Activated T-cell treated with anti-CD3 and anti-CD28 coated beads, Interleukin-2, amount 50 U/mL, for 24 hours (primary cell): ENCODE data around the gene KPTN.

Experiments
- DNase-seq: peaks from one replicate; pipeline ENCODE4 v3.0.0-alpha.2; 2020
- H3K27ac Mint-ChIP-seq: 2 replicates; pipeline ENCODE4 v1.8.0; 2020; ENCODE audit warnings: mild to moderate bottlenecking, mixed read lengths
- H3K27me3 Mint-ChIP-seq: 2 replicates; pipeline ENCODE4 v1.8.0; 2020; ENCODE audit warnings: mixed read lengths
- H3K36me3 Mint-ChIP-seq: 2 replicates; pipeline ENCODE4 v1.8.0; 2020; ENCODE audit warnings: low read depth, mixed read lengths
- H3K4me1 Mint-ChIP-seq: 2 replicates; pipeline ENCODE4 v1.8.0; 2020; ENCODE audit warnings: low read depth, mixed read lengths
- H3K4me3 Mint-ChIP-seq: 2 replicates; pipeline ENCODE4 v1.8.0; 2020; ENCODE audit warnings: mild to moderate bottlenecking, moderate library complexity, mixed read lengths
- H3K9me3 Mint-ChIP-seq: 2 replicates; pipeline ENCODE4 v1.8.0; 2020; ENCODE audit warnings: mixed read lengths

Gene KPTN

DNA sequence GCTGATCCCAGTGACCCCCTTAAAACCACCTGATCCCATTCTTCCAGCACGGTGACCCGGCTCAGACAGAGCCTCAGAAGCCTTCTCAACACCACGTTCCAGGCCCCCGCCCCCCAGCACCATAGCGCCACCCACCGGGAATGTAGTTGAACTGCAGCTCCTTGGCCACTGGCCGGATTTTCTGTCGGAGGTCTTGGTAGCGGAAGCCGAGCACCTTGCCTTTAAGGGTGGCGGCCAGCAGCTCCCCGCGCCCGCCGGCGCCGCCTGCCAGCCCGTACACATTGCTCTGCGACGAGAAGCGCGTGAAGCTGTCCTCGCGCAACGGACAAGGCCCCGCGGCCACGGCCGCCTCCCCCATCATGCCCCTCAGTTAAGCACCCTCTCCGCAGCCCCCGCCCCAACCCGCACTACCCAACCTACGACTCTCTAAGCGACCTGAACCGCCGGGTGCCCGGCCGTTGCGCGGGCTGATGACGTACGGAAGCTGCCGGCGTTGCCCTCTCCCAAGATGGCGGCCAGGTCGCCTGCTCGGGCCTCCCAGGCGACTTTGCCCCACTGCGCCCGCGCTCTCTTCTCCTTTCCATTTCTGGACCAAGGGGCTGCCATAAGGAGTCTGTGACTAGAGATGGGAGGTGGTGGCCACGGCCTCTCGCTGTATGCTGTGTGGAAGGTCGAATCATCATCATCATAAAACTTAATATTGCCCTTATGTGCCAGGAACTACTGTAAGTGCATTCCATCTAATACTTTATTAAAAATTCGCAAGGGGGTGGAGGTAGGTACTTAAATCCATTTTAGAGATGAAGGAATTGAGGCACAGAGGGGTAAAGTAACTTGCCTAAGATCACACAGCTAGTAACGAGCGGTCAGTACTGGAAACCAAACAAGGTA is at the start of gene KPTN:
TSS of gene KPTN (minus strand) at position 420 of the 891 bp plus-strand sequence. CDS start at position 361, 59 bp downstream.
- peak; percentile 94 for DNase-seq
- Mint-ChIP-seq H3K4me3 (peak within 1 kb of the TSS; percentile 95), H3K4me1 (peaks cover 34% of the 10 kb centered on the region), H3K9me3 (no peaks in the 10 kb centered on the region), H3K27me3 (no peaks in the 10 kb centered on the region), H3K36me3 (peaks cover 46% of the 10 kb centered on the region), H3K27ac (peak within 1 kb of the TSS; percentile 100)

DNA sequence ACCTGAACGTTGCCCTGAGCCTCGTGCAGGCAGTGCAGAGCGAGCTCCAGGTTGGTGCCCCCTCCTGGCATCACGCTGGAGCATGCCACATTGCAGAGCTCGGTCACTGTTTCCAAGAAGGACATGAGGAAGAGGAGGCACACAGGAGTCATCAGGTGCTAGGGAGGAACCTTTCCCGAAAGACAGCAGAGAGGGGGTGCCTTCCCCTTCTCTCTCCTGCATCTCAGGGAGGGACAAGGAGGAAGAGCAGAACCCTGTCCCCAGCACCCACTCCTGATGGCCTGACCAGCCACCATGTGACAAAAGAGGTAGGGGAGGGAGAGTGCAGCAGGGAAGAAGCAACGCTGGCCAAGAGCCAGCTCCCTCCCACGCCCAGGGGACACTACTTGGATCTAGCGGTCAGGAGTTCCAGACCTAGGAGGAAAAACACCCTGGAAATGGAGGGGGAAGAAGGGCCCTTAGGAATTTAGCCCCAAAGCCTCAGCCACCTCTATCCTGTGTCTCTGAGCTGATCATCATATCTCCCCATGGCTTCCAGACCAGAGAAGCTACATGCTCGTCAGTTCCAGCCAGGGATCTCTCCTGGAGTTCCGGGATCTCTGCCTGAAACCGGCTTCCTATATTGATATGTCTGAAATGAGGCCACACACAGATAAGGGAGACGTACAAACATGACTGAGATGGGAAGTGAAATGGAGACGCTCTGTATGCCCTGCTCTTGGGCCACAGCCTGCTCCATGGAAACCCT is 47.8 kb upstream of the KPTN start:
- H3K36me3 Mint-ChIP-seq, result no peaks in the 10 kb centered on the region
- no peak for DNase-seq
- no peak overlapping the region for H3K27ac Mint-ChIP-seq
- no peaks in the 10 kb centered on the region for H3K4me1 Mint-ChIP-seq
- no peak overlapping the region for H3K4me3 Mint-ChIP-seq
- H3K9me3 Mint-ChIP-seq, result no peaks in the 10 kb centered on the region
- H3K27me3 Mint-ChIP-seq, result no peaks in the 10 kb centered on the region

- Mint-ChIP-seq H3K27ac (no peak overlapping the region), H3K36me3 (no peaks in the 10 kb centered on the region), H3K4me3 (no peak overlapping the region), H3K27me3 (no peaks in the 10 kb centered on the region), H3K4me1 (no peaks in the 10 kb centered on the region), H3K9me3 (no peaks in the 10 kb centered on the region)
- DNase-seq, result no peak
Measured at GRCh38 chr19:47529018-47529742, 45.2 kb upstream of the KPTN start.

DNA sequence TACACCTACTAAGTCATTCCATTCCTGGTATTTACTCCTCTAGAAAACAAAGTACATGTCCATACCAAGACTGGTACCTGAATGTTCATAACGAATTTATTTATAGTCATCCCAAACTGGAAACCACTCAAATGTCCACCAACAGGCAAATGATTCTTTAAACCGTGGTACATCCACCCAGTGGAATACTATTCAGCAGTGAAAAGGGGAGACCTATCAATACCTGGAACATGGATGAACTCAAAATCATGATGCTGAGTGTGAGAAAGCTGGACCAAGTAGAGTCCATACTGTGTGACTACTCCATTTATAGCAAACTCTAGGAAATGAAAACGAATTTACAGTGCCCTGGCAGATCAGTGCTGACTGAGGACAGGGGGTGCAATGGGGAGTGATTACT is 42.8 kb upstream of the KPTN start:
- no peak for DNase-seq
- Mint-ChIP-seq H3K27ac (no peak overlapping the region), H3K4me1 (peaks cover 5% of the 10 kb centered on the region), H3K9me3 (no peaks in the 10 kb centered on the region), H3K4me3 (no peak overlapping the region), H3K36me3 (no peaks in the 10 kb centered on the region), H3K27me3 (peaks cover 4% of the 10 kb centered on the region)

- Mint-ChIP-seq H3K4me3 (no peak overlapping the region), H3K4me1 (peaks cover 24% of the 10 kb centered on the region), H3K27me3 (peaks cover 8% of the 10 kb centered on the region), H3K36me3 (no peaks in the 10 kb centered on the region), H3K9me3 (no peaks in the 10 kb centered on the region), H3K27ac (no peak overlapping the region)
- DNase-seq, result no peak
Measured at GRCh38 chr19:47523473-47523872, 39.5 kb upstream of the KPTN start.

GRCh38 chr19:47521473-47522180 is 37.6 kb upstream of the KPTN start:
- peaks cover 8% of the 10 kb centered on the region for H3K27me3 Mint-ChIP-seq
- no peak for DNase-seq
- H3K27ac Mint-ChIP-seq, result no peak overlapping the region

GRCh38 chr19:47520839-47521238 is 36.8 kb upstream of the KPTN start:
- Mint-ChIP-seq H3K36me3 (no peaks in the 10 kb centered on the region), H3K9me3 (no peaks in the 10 kb centered on the region), H3K4me1 (peaks cover 49% of the 10 kb centered on the region), H3K27me3 (peaks cover 8% of the 10 kb centered on the region), H3K27ac (no peak overlapping the region), H3K4me3 (no peak overlapping the region)
- DNase-seq, result no peak

More at GRCh38 chr19:47521473-47522180, 37.6 kb upstream of the KPTN start:
- H3K9me3 Mint-ChIP-seq, result no peaks in the 10 kb centered on the region
- H3K36me3 Mint-ChIP-seq, result no peaks in the 10 kb centered on the region
- no peak overlapping the region for H3K4me3 Mint-ChIP-seq
- H3K4me1 Mint-ChIP-seq, result peaks cover 41% of the 10 kb centered on the region

DNA sequence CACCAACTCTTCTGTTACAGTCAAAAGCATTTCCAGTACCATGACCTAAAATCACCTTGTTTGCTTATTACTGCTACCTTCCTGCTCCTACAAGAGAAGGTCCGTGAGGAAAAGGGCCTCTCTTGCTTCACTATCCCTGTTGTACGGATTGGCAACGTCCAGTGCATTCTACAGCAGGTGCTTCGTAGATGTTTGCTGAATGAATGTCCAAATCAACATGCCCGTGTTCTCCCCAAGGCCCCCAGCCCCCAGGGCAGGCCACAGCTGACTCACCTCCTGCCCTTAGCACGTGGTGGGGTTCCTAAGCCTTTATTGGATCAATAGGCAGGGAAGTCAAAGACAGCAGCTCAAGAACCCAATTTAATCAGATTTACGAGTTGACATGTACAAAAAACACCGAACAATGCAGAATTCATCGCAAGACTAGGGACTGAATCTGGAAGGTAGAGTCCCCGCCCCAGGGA is 36.4 kb upstream of the KPTN start:
- peaks cover 54% of the 10 kb centered on the region for H3K4me1 Mint-ChIP-seq
- DNase-seq, result no peak
- no peak overlapping the region for H3K27ac Mint-ChIP-seq
- H3K36me3 Mint-ChIP-seq, result no peaks in the 10 kb centered on the region
- H3K9me3 Mint-ChIP-seq, result no peaks in the 10 kb centered on the region
- peaks cover 8% of the 10 kb centered on the region for H3K27me3 Mint-ChIP-seq
- H3K4me3 Mint-ChIP-seq, result no peak overlapping the region

GRCh38 chr19:47518854-47519253 is 34.8 kb upstream of the KPTN start:
- Mint-ChIP-seq H3K4me1 (peaks cover 60% of the 10 kb centered on the region), H3K4me3 (no peak overlapping the region), H3K9me3 (no peaks in the 10 kb centered on the region), H3K36me3 (peaks cover 10% of the 10 kb centered on the region), H3K27ac (no peak overlapping the region), H3K27me3 (peaks cover 8% of the 10 kb centered on the region)
- DNase-seq, result no peak

GRCh38 chr19:47518139-47518538 is 34.1 kb upstream of the KPTN start:
- H3K4me3 Mint-ChIP-seq, result peak overlapping the region; percentile 25
- peak; percentile 72 for DNase-seq
- peaks cover 66% of the 10 kb centered on the region for H3K4me1 Mint-ChIP-seq

GRCh38 chr19:47514869-47515588 is 31.0 kb upstream of the KPTN start, which contains the start of gene NAPA:
Gene NAPA, minus strand, starts transcription at chr19:47515063. Its CDS starts 123 bp downstream, at chr19:47514940.
- peak within 1 kb of the TSS; percentile 99 for H3K27ac Mint-ChIP-seq
- peaks cover 20% of the 10 kb centered on the region for H3K36me3 Mint-ChIP-seq
- H3K4me1 Mint-ChIP-seq, result peaks cover 83% of the 10 kb centered on the region
- peak within 1 kb of the TSS; percentile 98 for H3K4me3 Mint-ChIP-seq
- H3K9me3 Mint-ChIP-seq, result no peaks in the 10 kb centered on the region
- DNase-seq, result peak; percentile 100
- H3K27me3 Mint-ChIP-seq, result no peaks in the 10 kb centered on the region

More at GRCh38 chr19:47518139-47518538, 34.1 kb upstream of the KPTN start:
- H3K27me3 Mint-ChIP-seq, result peaks cover 8% of the 10 kb centered on the region
- no peaks in the 10 kb centered on the region for H3K9me3 Mint-ChIP-seq
- peak overlapping the region; percentile 99 for H3K27ac Mint-ChIP-seq
- H3K36me3 Mint-ChIP-seq, result peaks cover 10% of the 10 kb centered on the region

DNA sequence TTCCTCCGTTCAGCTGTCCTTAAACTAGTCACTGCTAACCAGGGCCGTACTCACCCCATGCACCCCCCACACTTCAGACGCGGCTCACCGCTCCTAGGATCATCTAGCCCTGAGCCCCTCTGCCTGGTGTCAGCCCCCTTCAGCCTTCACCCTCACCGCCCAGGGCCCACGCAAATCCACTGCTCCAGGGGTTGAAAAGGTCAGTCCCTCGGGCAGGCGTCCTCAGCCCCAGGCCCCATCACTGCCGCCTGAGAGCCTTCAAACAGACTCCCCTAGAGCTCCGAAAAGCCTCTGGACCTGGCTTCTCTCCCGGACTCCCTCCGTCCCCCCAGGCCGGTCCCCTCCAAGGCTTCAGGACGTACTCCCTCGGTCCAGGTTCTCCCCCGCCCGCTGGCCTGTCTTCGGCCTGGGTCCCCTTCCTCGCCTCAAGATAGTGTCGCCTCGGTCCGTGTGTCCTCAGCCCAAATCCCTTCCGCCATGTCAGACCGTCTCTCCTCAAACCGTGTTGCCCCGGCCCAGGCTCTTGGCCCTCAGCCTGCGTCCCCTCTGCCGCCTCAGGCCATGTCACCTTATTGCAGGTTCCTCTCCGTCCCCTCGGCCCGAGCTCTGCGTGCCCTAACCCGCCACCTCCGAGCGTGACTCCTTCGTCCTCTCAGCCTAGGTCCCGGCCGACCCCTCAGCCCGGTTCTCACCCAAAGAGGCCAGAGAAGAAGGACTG is 30.3 kb upstream of the KPTN start:
- H3K36me3 Mint-ChIP-seq, result peaks cover 26% of the 10 kb centered on the region

GRCh38 chr19:47512948-47513319 is 28.9 kb upstream of the KPTN start:
- H3K27ac Mint-ChIP-seq, result peak overlapping the region; percentile 99
- peaks cover 75% of the 10 kb centered on the region for H3K4me1 Mint-ChIP-seq
- peak overlapping the region; percentile 98 for H3K4me3 Mint-ChIP-seq
- H3K9me3 Mint-ChIP-seq, result no peaks in the 10 kb centered on the region
- H3K36me3 Mint-ChIP-seq, result peaks cover 26% of the 10 kb centered on the region
- DNase-seq, result no peak
- no peaks in the 10 kb centered on the region for H3K27me3 Mint-ChIP-seq

More for the DNA sequence above, 30.3 kb upstream of the KPTN start:
- peak overlapping the region; percentile 99 for H3K27ac Mint-ChIP-seq
- H3K4me3 Mint-ChIP-seq, result peak overlapping the region; percentile 98
- no peak for DNase-seq
- no peaks in the 10 kb centered on the region for H3K27me3 Mint-ChIP-seq
- no peaks in the 10 kb centered on the region for H3K9me3 Mint-ChIP-seq
- H3K4me1 Mint-ChIP-seq, result peaks cover 84% of the 10 kb centered on the region
